Measurements from ENCODE around the gene ZFAND3.

The ZFAND3 gene

GRCh38 chr6:37819177-37819801, at the start of gene ZFAND3:
Gene ZFAND3 (plus strand): TSS chr6:37819727. CDS start chr6:37819946, 219 bp downstream.
- peak; percentile 97 for DNase-seq (ENCODE audit: low spot score)

- no peak for DNase-seq (ENCODE audit: low spot score)
Measured at GRCh38 chr6:37774028-37774680, 45.4 kb upstream of the ZFAND3 start.

- no peak for DNase-seq (ENCODE audit: low spot score)
Measured at GRCh38 chr6:37776566-37776965, 43.0 kb upstream of the ZFAND3 start.

- DNase-seq (ENCODE audit: low spot score), result no peak
Measured at GRCh38 chr6:37777272-37777834, 42.2 kb upstream of the ZFAND3 start.

GRCh38 chr6:37779111-37779800, 40.3 kb upstream of the ZFAND3 start:
- DNase-seq (ENCODE audit: low spot score), result no peak

GRCh38 chr6:37779902-37780628, 39.5 kb upstream of the ZFAND3 start:
- DNase-seq (ENCODE audit: low spot score), result no peak

- DNase-seq (ENCODE audit: low spot score), result no peak
Measured at GRCh38 chr6:37781788-37782187, 37.7 kb upstream of the ZFAND3 start.

GRCh38 chr6:37783025-37783855, 36.3 kb upstream of the ZFAND3 start:
- peak; percentile 58 for DNase-seq (ENCODE audit: low spot score)

- DNase-seq (ENCODE audit: low spot score), result peak; percentile 47
Measured at GRCh38 chr6:37783856-37784584, 35.5 kb upstream of the ZFAND3 start.

- peak; percentile 22 for DNase-seq (ENCODE audit: low spot score)
Measured at GRCh38 chr6:37784585-37784967, 35.0 kb upstream of the ZFAND3 start.

- no peak for DNase-seq (ENCODE audit: low spot score)
Measured at GRCh38 chr6:37785002-37785662, 34.4 kb upstream of the ZFAND3 start.

- DNase-seq (ENCODE audit: low spot score), result no peak
Measured at GRCh38 chr6:37785663-37786270, 33.8 kb upstream of the ZFAND3 start.

GRCh38 chr6:37787216-37787615, 32.3 kb upstream of the ZFAND3 start:
- DNase-seq (ENCODE audit: low spot score), result no peak

- no peak for DNase-seq (ENCODE audit: low spot score)
Measured at GRCh38 chr6:37788259-37788658, 31.3 kb upstream of the ZFAND3 start.

- DNase-seq (ENCODE audit: low spot score), result peak; percentile 97
Measured at GRCh38 chr6:37791156-37791919, 28.2 kb upstream of the ZFAND3 start.

- DNase-seq (ENCODE audit: low spot score), result no peak
Measured at GRCh38 chr6:37792457-37793033, 27.0 kb upstream of the ZFAND3 start.

- no peak for DNase-seq (ENCODE audit: low spot score)
Measured at GRCh38 chr6:37793067-37793466, 26.5 kb upstream of the ZFAND3 start.

GRCh38 chr6:37794825-37795224, 24.7 kb upstream of the ZFAND3 start:
- DNase-seq (ENCODE audit: low spot score), result peak; percentile 29

Measured in hepatic stellate cell (primary cell).